Hepatocyte (in vitro differentiated cells): Measurements from ENCODE around the gene PYGO2. TPM values are rescaled to one million over a fixed set of nuclear protein-coding genes. Genes with fewer than 3 reads are reported as not detected.

Experiments used
- DNase-seq: peaks from one replicate; pipeline ENCODE4 v3.0.0-alpha.2; 2016; ENCODE audit warnings: low spot score
- H2AFZ ChIP-seq: fragments of 200-600 bp; sonication (generic); 2 replicates; pipeline ENCODE4 v1.6.0; 2016; ENCODE audit warnings: antibody characterized with exemption, mild to moderate bottlenecking
- H3K27ac ChIP-seq: fragments of 200-600 bp; sonication (generic); 2 replicates; pipeline ENCODE4 v1.5.1; 2016; ENCODE audit warnings: mild to moderate bottlenecking
- H3K27me3 ChIP-seq: fragments of 200-600 bp; sonication (generic); 2 replicates; pipeline ENCODE4 v1.6.1; 2016
- H3K36me3 ChIP-seq: fragments of 200-600 bp; sonication (generic); replicated peaks from 2 replicates; pipeline ENCODE4 v1.5.1; 2016; ENCODE audit warnings: low read depth; ENCODE audit not compliant: insufficient read depth
- H3K4me1 ChIP-seq: fragments of 200-600 bp; sonication (generic); 2 replicates; pipeline ENCODE4 v1.5.1; 2016; ENCODE audit warnings: mild to moderate bottlenecking, moderate library complexity; ENCODE audit not compliant: insufficient read depth
- H3K4me2 ChIP-seq: fragments of 200-600 bp; sonication (generic); 2 replicates; pipeline ENCODE4 v1.6.0; 2016
- H3K4me3 ChIP-seq: fragments of 200-600 bp; sonication (generic); 2 replicates; pipeline ENCODE4 v1.5.1; 2016; ENCODE audit warnings: mild to moderate bottlenecking
- H3K79me2 ChIP-seq: fragments of 200-600 bp; sonication (generic); 2 replicates; pipeline ENCODE4 v1.6.0; 2017; ENCODE audit warnings: mild to moderate bottlenecking
- H3K9me2 ChIP-seq: fragments of 200-600 bp; sonication (generic); replicated peaks from 2 replicates; pipeline ENCODE4 v1.6.0; 2017; ENCODE audit warnings: mild to moderate bottlenecking; ENCODE audit not compliant: insufficient read depth
- H3K9me3 ChIP-seq: fragments of 200-600 bp; sonication (generic); 2 replicates; pipeline ENCODE4 v1.5.1; 2016; ENCODE audit warnings: low read depth, mild to moderate bottlenecking
- H4K20me1 ChIP-seq: fragments of 200-600 bp; sonication (generic); 2 replicates; pipeline ENCODE4 v1.6.0; 2016; ENCODE audit warnings: mild to moderate bottlenecking; ENCODE audit not compliant: insufficient read depth, poor library complexity, severe bottlenecking
- CTCF ChIP-seq: fragments of 200-600 bp; sonication (generic); IDR thresholded peaks from 2 replicates; pipeline ENCODE4 v1.5.1; 2016; ENCODE audit warnings: antibody characterized with exemption, mild to moderate bottlenecking; ENCODE audit not compliant: poor library complexity
- EZH2 ChIP-seq: fragments of 200-600 bp; sonication (generic); IDR thresholded peaks from 2 replicates; pipeline ENCODE4 v1.6.1; 2016; ENCODE audit warnings: antibody characterized with exemption, mild to moderate bottlenecking, borderline replicate concordance
- EZH2phosphoT487 ChIP-seq: fragments of 200-600 bp; sonication (generic); IDR thresholded peaks from one replicate; pipeline ENCODE4 v1.6.1; 2018; ENCODE audit warnings: antibody characterized with exemption, mild to moderate bottlenecking, low read depth, moderate library complexity; ENCODE audit not compliant: unreplicated experiment, severe bottlenecking
- whole genome bisulfite sequencing: methylation state at CpG from one replicate; pipeline ENCODE4 v1.1.6; 2016; ENCODE audit warnings: low lambda C conversion rate; ENCODE audit errors: missing lambda C conversion rate; 5-methylcytosine and 5-hydroxymethylcytosine counted together
- polyA plus RNA-seq: library from polyadenylated mRNA; unstranded; fragments of >200 nt; fragmentation: Nextera tagmentation; extraction: Ambion mirVana; gene quantifications from 2 replicates; pipeline ENCODE4 v1.2.1, GENCODE V29; 2016
- total RNA-seq: library from RNA; depleted of rRNA; stranded (reverse); fragments of >200 nt; gene quantifications from 2 replicates; pipeline ENCODE4 v1.2.3, GENCODE V29; 2014

The PYGO2 gene
- total and polyA plus RNA-seq, 2 experiments from 2014 or later, result 21.8 to 28.3 TPM

GRCh38 chr1:154974102-154974807, 12.7 kb upstream of the PYGO2 start, which contains the start of gene CKS1B:
TSS of gene CKS1B (plus strand) at chr1:154974681. CDS start at chr1:154974746, 65 bp downstream.
- under 1% methylated on average over 42 of the region's 47 CpGs for WGBS
- no peaks in the 10 kb centered on the region for H3K9me3 ChIP-seq

GRCh38 chr1:154973344-154974101, 11.9 kb upstream of the PYGO2 start:
- peak overlapping the region; percentile 96 for H3K27ac ChIP-seq
- H3K4me3 ChIP-seq, result peak overlapping the region; percentile 8
- peaks cover 59% of the 10 kb centered on the region for H3K79me2 ChIP-seq
- H3K36me3 ChIP-seq, result no peaks in the 10 kb centered on the region
- H3K4me1 ChIP-seq, result peaks cover 29% of the 10 kb centered on the region
- no peaks in the 10 kb centered on the region for H3K9me2 ChIP-seq
- H4K20me1 ChIP-seq, result no peaks in the 10 kb centered on the region
- H2AFZ ChIP-seq, result no peak overlapping the region
- WGBS, result 4% methylated on average over 33 of the region's 37 CpGs
- DNase-seq, result peak; percentile 99
- H3K9me3 ChIP-seq, result no peaks in the 10 kb centered on the region
- H3K27me3 ChIP-seq, result no peaks in the 10 kb centered on the region
- H3K4me2 ChIP-seq, result peak overlapping the region; percentile 75
- TF ChIP-seq CTCF (peak; percentile 38), EZH2 (no peak), EZH2phosphoT487 (no peak)

More at GRCh38 chr1:154974102-154974807, 12.7 kb upstream of the PYGO2 start, which contains the start of gene CKS1B:
- H2AFZ ChIP-seq, result peak within 1 kb of the TSS; percentile 7
- H4K20me1 ChIP-seq, result no peaks in the 10 kb centered on the region
- H3K79me2 ChIP-seq, result peaks cover 52% of the 10 kb centered on the region
- H3K27ac ChIP-seq, result peak within 1 kb of the TSS; percentile 96
- H3K9me2 ChIP-seq, result no peaks in the 10 kb centered on the region
- TF ChIP-seq EZH2 (no peak), EZH2phosphoT487 (no peak), CTCF (no peak)
- H3K27me3 ChIP-seq, result no peaks in the 10 kb centered on the region
- H3K4me3 ChIP-seq, result peak within 1 kb of the TSS; percentile 44
- H3K36me3 ChIP-seq, result no peaks in the 10 kb centered on the region
- DNase-seq, result peak; percentile 99
- H3K4me1 ChIP-seq, result peaks cover 29% of the 10 kb centered on the region
- H3K4me2 ChIP-seq, result peak within 1 kb of the TSS; percentile 87

- peak overlapping the region; percentile 96 for H3K27ac ChIP-seq
- peaks cover 29% of the 10 kb centered on the region for H3K4me1 ChIP-seq
- peak overlapping the region; percentile 75 for H3K4me2 ChIP-seq
- peaks cover 59% of the 10 kb centered on the region for H3K79me2 ChIP-seq
- DNase-seq, result peak; percentile 92
- TF ChIP-seq EZH2phosphoT487, result no peak
- no peak for TF ChIP-seq CTCF
- no peak for TF ChIP-seq EZH2
- no peak overlapping the region for H2AFZ ChIP-seq
- H3K9me3 ChIP-seq, result no peaks in the 10 kb centered on the region
- no peaks in the 10 kb centered on the region for H3K9me2 ChIP-seq
- no peak overlapping the region for H3K4me3 ChIP-seq
- H3K36me3 ChIP-seq, result no peaks in the 10 kb centered on the region
- no peaks in the 10 kb centered on the region for H3K27me3 ChIP-seq
- WGBS, result 9% methylated on average over 18 of the region's 18 CpGs
- no peaks in the 10 kb centered on the region for H4K20me1 ChIP-seq
Measured at GRCh38 chr1:154972517-154973343, 11.1 kb upstream of the PYGO2 start.
